ENCODE data around the gene RIPPLY3. TPM values are rescaled to one million over a fixed set of nuclear protein-coding genes. Genes with fewer than 3 reads are reported as not detected.
A peak's percentile ranks its signal among the peaks of the same experiment; 100 is the strongest.

The RIPPLY3 gene
- total and polyA plus RNA-seq, 2 donors (not counting 3 experiments of a cell fraction or from before 2014, with no cell fraction given), result 0.03 TPM; not detected in 1

GRCh38 chr21:36976882-36977651, 29.4 kb upstream of the RIPPLY3 start:
- intact Hi-C loops (cut with micrococcal nuclease) (loop anchor here (1.0 to 5.0 kb wide), 4 partner anchors 13 to 605 kb away; no protein-coding TSS in a partner anchor), dilution Hi-C loops (cut with MboI; ENCODE audit: extremely low pct_ligation_motif_present, low sequenced_read_pairs) (no loop called here)
- POLR2A ChIA-PET, result interaction anchor here (0.6 kb wide), 1 partner anchor 735 kb away, joined by 5 read pairs; no protein-coding TSS in a partner anchor
- H3K27me3 ChIP-seq (ENCODE audit: control insufficient read depth in 2 of 2, insufficient read depth in 2 of 2, low read length in 2 of 2), result no peaks in the 10 kb centered on the region
- H3K79me2 ChIP-seq (ENCODE audit: control insufficient read depth, insufficient read depth, low read length), result no peaks in the 10 kb centered on the region
- no peaks in the 10 kb centered on the region for H3K9me3 ChIP-seq (replicated peaks; ENCODE audit: control insufficient read depth, insufficient read depth, low read length)
- BruUV-seq (replicated peaks), result no TSS peak
- CTCF ChIA-PET, result interaction anchor here (0.6 to 5.8 kb wide), 56 partner anchors 8 to 1150 kb away, joined by 3 to 130 read pairs (median 4); partner anchors contain the start of genes HLCS, PIGP, RIPPLY3 and TTC3
- DNase-seq (ENCODE audit: low read depth, low spot score) (peak; percentile 88), FAIRE-seq (peak; percentile 82)
- no peaks in the 10 kb centered on the region for H4K20me1 ChIP-seq (replicated peaks; ENCODE audit: control insufficient read depth, extremely low read depth, insufficient read depth, low read length)
- H3K4me1 ChIP-seq (ENCODE audit: control insufficient read depth, extremely low read depth, insufficient read depth, low read length), result peaks cover 14% of the 10 kb centered on the region
- H3K4me3 ChIP-seq (replicated peaks in 1 of 3; ENCODE audit: insufficient read depth in 1 of 3, low read depth in 1 of 3, low read length in 3 of 3), result no peak overlapping the region
- no peak for TF ChIP-seq MAX (IDR thresholded peaks at IDR 0.05; ENCODE audit: insufficient read depth, insufficient read length)
- peak; percentile 29 for TF ChIP-seq FOS (IDR thresholded peaks at IDR 0.05; ENCODE audit: borderline replicate concordance, insufficient read depth, low read length)
- TF ChIP-seq CTCF (IDR thresholded peaks at IDR 0.05; ENCODE audit: extremely low read depth in 1 of 2, insufficient read depth in 1 of 2, low read depth in 1 of 2, low read length in 2 of 2), result peak; percentile 58 to 68
- H2AFZ ChIP-seq (ENCODE audit: low read depth, low read length), result peak overlapping the region; percentile 84
- no peak overlapping the region for H3K27ac ChIP-seq (ENCODE audit: insufficient read depth, low read depth, low read length)
- H3K9me1 ChIP-seq (replicated peaks; ENCODE audit: control insufficient read depth, extremely low read depth, insufficient read depth, low read length), result no peaks in the 10 kb centered on the region
- H3K9ac ChIP-seq (replicated peaks; ENCODE audit: extremely low read depth, insufficient read depth, low read length), result no peak overlapping the region
- H3K4me2 ChIP-seq (ENCODE audit: insufficient read depth, low read length), result peak overlapping the region; percentile 13
- no peaks in the 10 kb centered on the region for H3K36me3 ChIP-seq (ENCODE audit: control insufficient read depth in 2 of 2, extremely low read depth in 1 of 2, insufficient read depth in 2 of 2, low read length in 2 of 2)
